ENCODE data around the gene ZNF32.
A peak's percentile ranks its signal among the peaks of the same experiment; 100 is the strongest.
"Not testable (repeated sequence)": the region's sequence is repeated elsewhere in the genome, so short reads cannot be mapped to it uniquely, and the experiment has no call there.

Gene ZNF32

GRCh38 chr10:43655311-43655710 lies 6.6 kb upstream of the ZNF32 start:
- no peak overlapping the region for H3K9ac ChIP-seq (ENCODE audit: low read length)
- H3K4me1 ChIP-seq (ENCODE audit: control insufficient read depth, insufficient read depth, low read length), result no peaks in the 10 kb centered on the region
- H3K27me3 ChIP-seq (ENCODE audit: control insufficient read depth, insufficient read depth, low read length), result peaks cover 6% of the 10 kb centered on the region
- H3K4me3 ChIP-seq (ENCODE audit: low read length), result no peak overlapping the region
- no peaks in the 10 kb centered on the region for H3K36me3 ChIP-seq (ENCODE audit: control insufficient read depth, insufficient read depth, low read length)
- no peaks in the 10 kb centered on the region for H3K9me3 ChIP-seq (ENCODE audit: control insufficient read depth, low read length)

- H3K36me3 ChIP-seq (ENCODE audit: control insufficient read depth, insufficient read depth, low read length), result no peaks in the 10 kb centered on the region
- no peaks in the 10 kb centered on the region for H3K9me3 ChIP-seq (ENCODE audit: control insufficient read depth, low read length)
- H3K4me3 ChIP-seq (ENCODE audit: low read length), result no peak overlapping the region
- H3K9ac ChIP-seq (ENCODE audit: low read length), result no peak overlapping the region
- H3K27me3 ChIP-seq (ENCODE audit: control insufficient read depth, insufficient read depth, low read length), result peaks cover 6% of the 10 kb centered on the region
- peaks cover 4% of the 10 kb centered on the region for H3K4me1 ChIP-seq (ENCODE audit: control insufficient read depth, insufficient read depth, low read length)
Measured at GRCh38 chr10:43653746-43654145, 5.1 kb upstream of the ZNF32 start.

DNA sequence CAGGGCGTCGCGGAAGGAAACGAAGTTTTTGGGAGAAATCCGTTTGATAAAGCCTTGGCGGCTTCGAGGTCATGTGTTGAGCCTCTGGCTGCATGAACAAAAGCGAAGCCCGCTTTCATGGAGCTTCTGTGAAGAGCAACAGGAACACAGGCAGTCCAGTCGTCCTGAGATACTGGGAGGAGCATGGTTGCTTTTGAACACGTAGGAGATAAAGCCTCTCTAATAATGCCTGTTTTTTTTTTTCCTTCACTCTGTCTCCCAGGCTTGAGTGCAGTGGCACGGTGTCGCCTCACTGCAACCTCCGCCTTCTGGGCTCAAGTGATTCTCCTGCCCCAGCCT lies 473 bp upstream of the ZNF32 start:
- Histone ChIP-seq H3K36me3 (ENCODE audit: control insufficient read depth, insufficient read depth, low read length) (peaks cover 18% of the 10 kb centered on the region), H3K4me3 (ENCODE audit: low read length) (peak overlapping the region; percentile 77), H3K9me3 (ENCODE audit: control insufficient read depth, low read length) (peaks cover 26% of the 10 kb centered on the region), H3K27me3 (ENCODE audit: control insufficient read depth, insufficient read depth, low read length) (peaks cover 6% of the 10 kb centered on the region), H3K9ac (ENCODE audit: low read length) (peak overlapping the region; percentile 85), H3K4me1 (ENCODE audit: control insufficient read depth, insufficient read depth, low read length) (peaks cover 4% of the 10 kb centered on the region)

DNA sequence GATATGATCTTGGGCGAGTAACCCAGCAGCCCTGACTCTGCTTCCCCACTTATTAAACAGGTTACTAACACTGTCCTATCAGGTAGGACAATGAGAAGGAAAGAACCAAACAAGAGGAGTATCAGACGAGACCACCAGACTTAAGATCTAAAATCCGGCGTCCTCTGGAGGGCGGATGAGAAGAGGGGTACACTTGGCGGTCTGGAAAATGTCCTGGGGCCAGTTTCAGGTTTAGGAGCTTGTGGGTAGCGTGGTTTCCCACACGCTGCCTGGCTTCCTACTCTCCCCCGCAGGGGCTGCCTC lies 635 bp downstream of the ZNF32 start:
- Histone ChIP-seq H3K36me3 (ENCODE audit: control insufficient read depth, insufficient read depth, low read length) (peaks cover 22% of the 10 kb centered on the region), H3K4me3 (ENCODE audit: low read length) (peak overlapping the region; percentile 77), H3K9me3 (ENCODE audit: control insufficient read depth, low read length) (peaks cover 30% of the 10 kb centered on the region), H3K9ac (ENCODE audit: low read length) (peak overlapping the region; percentile 85), H3K27me3 (ENCODE audit: control insufficient read depth, insufficient read depth, low read length) (peaks cover 6% of the 10 kb centered on the region), H3K4me1 (ENCODE audit: control insufficient read depth, insufficient read depth, low read length) (peaks cover 4% of the 10 kb centered on the region)

DNA sequence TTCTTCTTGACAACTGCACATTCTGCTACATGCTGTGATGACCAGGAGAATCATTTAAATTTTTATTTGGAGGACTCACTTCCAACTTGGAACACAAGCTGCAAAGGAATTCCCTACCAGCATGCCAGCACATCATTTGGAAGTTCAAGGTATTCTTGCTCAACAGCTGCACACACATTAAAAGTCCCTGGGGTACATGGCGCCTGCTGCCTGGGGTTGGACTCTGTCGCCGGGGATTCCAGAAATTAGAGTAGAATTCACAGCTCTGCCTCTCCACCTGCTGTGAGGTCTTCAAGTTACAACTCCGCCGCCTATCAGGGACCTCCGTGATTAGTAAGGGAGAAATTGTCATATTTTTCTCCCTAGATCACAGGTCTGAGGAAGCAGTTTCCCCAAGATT lies 1.1 kb downstream of the ZNF32 start:
- Histone ChIP-seq H3K36me3 (ENCODE audit: control insufficient read depth, insufficient read depth, low read length) (peaks cover 22% of the 10 kb centered on the region), H3K4me3 (ENCODE audit: low read length) (peak overlapping the region; percentile 77), H3K9me3 (ENCODE audit: control insufficient read depth, low read length) (peaks cover 30% of the 10 kb centered on the region), H3K9ac (ENCODE audit: low read length) (no peak overlapping the region), H3K4me1 (ENCODE audit: control insufficient read depth, insufficient read depth, low read length) (peaks cover 4% of the 10 kb centered on the region), H3K27me3 (ENCODE audit: control insufficient read depth, insufficient read depth, low read length) (peaks cover 2% of the 10 kb centered on the region)

DNA sequence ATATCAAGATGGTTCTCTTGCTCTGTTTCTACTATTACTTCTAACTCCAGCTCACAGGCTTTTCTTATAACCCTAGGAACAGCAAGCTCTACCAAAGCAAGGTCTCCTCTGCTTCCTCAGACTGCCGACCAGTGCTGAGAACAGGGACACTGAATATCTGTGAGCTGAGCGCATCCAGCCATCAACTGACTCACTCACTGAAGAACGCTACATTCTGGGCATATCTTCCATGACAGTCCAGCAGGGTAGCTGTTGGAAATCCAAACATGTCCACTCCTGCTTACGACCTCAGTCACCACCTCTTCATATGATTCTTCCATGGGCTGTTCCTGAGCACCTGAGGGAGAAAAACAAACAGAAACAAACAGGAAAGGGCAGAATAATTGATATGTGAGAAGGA lies 2.8 kb downstream of the ZNF32 start:
- H3K27me3 ChIP-seq (ENCODE audit: control insufficient read depth, insufficient read depth, low read length), result no peaks in the 10 kb centered on the region
- no peak overlapping the region for H3K9ac ChIP-seq (ENCODE audit: low read length)
- peaks cover 22% of the 10 kb centered on the region for H3K36me3 ChIP-seq (ENCODE audit: control insufficient read depth, insufficient read depth, low read length)
- H3K4me1 ChIP-seq (ENCODE audit: control insufficient read depth, insufficient read depth, low read length), result peaks cover 4% of the 10 kb centered on the region
- peaks cover 30% of the 10 kb centered on the region for H3K9me3 ChIP-seq (ENCODE audit: control insufficient read depth, low read length)
- H3K4me3 ChIP-seq (ENCODE audit: low read length), result no peak overlapping the region

DNA sequence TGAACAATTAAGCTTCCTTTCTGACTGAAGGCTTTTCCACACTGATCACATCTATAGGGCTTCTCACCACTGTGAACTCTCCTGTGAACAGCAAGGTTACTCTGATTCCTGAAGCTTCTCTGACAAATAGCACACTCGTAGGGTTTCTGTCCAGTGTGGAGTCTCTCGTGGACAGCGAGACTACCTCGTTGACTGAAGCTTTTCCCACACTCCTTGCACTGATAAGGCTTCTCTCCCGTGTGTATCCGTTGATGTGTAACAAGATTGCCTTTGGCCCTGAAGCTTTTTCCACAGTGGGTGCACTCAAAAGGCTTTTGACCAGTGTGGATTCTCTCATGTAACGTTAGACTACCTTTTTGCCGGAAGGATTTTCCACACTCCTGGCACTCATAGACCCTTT lies 4.4 kb downstream of the ZNF32 start:
- H3K36me3 ChIP-seq (ENCODE audit: control insufficient read depth, insufficient read depth, low read length), result peaks cover 22% of the 10 kb centered on the region
- peaks cover 30% of the 10 kb centered on the region for H3K9me3 ChIP-seq (ENCODE audit: control insufficient read depth, low read length)
- no peak overlapping the region for H3K4me3 ChIP-seq (ENCODE audit: low read length)

GRCh38 chr10:43640603-43641002 lies 8.1 kb downstream of the ZNF32 start:
- H3K27me3 ChIP-seq (ENCODE audit: control insufficient read depth, insufficient read depth, low read length), result no peaks in the 10 kb centered on the region
- no peak overlapping the region for H3K9ac ChIP-seq (ENCODE audit: low read length)
- peaks cover 19% of the 10 kb centered on the region for H3K9me3 ChIP-seq (ENCODE audit: control insufficient read depth, low read length)
- peaks cover 18% of the 10 kb centered on the region for H3K36me3 ChIP-seq (ENCODE audit: control insufficient read depth, insufficient read depth, low read length)
- H3K4me1 ChIP-seq (ENCODE audit: control insufficient read depth, insufficient read depth, low read length), result no peaks in the 10 kb centered on the region
- H3K4me3 ChIP-seq (ENCODE audit: low read length), result no peak overlapping the region

More for the DNA sequence above, 4.4 kb downstream of the ZNF32 start:
- Histone ChIP-seq H3K4me1 (ENCODE audit: control insufficient read depth, insufficient read depth, low read length) (peaks cover 2% of the 10 kb centered on the region), H3K9ac (ENCODE audit: low read length) (no peak overlapping the region), H3K27me3 (ENCODE audit: control insufficient read depth, insufficient read depth, low read length) (no peaks in the 10 kb centered on the region)

DNA sequence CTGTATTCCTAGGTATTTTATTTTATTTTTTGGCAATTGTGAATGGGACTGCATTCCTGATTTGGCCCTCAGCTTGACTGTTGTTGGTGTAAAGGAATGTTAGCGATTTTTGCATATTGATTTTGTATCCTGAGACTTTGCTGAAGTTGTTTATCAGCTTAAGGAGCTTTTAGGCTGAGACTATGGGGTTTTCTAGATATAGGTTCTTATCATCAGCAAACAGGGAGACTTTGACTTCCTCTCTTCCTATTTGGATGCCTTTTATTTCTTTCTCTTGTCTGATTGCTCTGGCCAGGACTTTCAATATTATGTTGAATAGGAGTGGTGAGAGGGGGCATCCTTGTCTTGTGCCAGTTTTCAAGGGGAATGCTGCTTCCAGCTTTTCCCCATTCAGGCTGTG lies 12.9 kb downstream of the ZNF32 start:
- not testable (repeated sequence) for H3K4me3 ChIP-seq (ENCODE audit: low read length); H3K36me3 ChIP-seq (ENCODE audit: control insufficient read depth, insufficient read depth, low read length); H3K4me1 ChIP-seq (ENCODE audit: control insufficient read depth, insufficient read depth, low read length); H3K27me3 ChIP-seq (ENCODE audit: control insufficient read depth, insufficient read depth, low read length); H3K9ac ChIP-seq (ENCODE audit: low read length); H3K9me3 ChIP-seq (ENCODE audit: control insufficient read depth, low read length)

- Histone ChIP-seq H3K27me3 (ENCODE audit: control insufficient read depth, insufficient read depth, low read length) (no peaks in the 10 kb centered on the region), H3K4me1 (ENCODE audit: control insufficient read depth, insufficient read depth, low read length) (no peaks in the 10 kb centered on the region), H3K9me3 (ENCODE audit: control insufficient read depth, low read length) (no peaks in the 10 kb centered on the region), H3K4me3 (ENCODE audit: low read length) (no peak overlapping the region), H3K36me3 (ENCODE audit: control insufficient read depth, insufficient read depth, low read length) (no peaks in the 10 kb centered on the region), H3K9ac (ENCODE audit: low read length) (no peak overlapping the region)
Measured at GRCh38 chr10:43628956-43629355, 19.7 kb downstream of the ZNF32 start.

DNA sequence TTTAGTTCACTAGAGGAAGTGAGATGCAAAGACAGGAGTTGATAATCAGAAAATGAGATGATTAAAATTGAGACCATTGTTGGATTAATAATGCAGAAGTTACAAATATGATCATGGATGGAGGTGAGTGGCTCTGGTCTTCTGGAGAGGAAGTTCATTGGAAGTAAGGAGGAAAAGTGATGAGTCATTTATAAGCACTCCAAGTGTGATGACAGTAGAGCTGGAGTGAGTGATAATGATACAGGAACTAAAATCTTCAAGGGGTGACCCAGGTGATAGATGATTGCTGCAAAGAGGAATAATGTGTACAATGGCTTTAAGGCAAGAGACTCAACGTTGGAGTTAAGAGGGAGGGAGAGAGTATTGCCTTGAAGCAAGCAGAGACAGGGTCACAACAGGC lies 20.7 kb downstream of the ZNF32 start:
- Histone ChIP-seq H3K9ac (ENCODE audit: low read length) (no peak overlapping the region), H3K36me3 (ENCODE audit: control insufficient read depth, insufficient read depth, low read length) (no peaks in the 10 kb centered on the region), H3K4me1 (ENCODE audit: control insufficient read depth, insufficient read depth, low read length) (no peaks in the 10 kb centered on the region), H3K27me3 (ENCODE audit: control insufficient read depth, insufficient read depth, low read length) (no peaks in the 10 kb centered on the region), H3K9me3 (ENCODE audit: control insufficient read depth, low read length) (no peaks in the 10 kb centered on the region), H3K4me3 (ENCODE audit: low read length) (no peak overlapping the region)

GRCh38 chr10:43623351-43623750 lies 25.3 kb downstream of the ZNF32 start:
- H3K4me1 ChIP-seq (ENCODE audit: control insufficient read depth, insufficient read depth, low read length), result no peaks in the 10 kb centered on the region
- no peaks in the 10 kb centered on the region for H3K36me3 ChIP-seq (ENCODE audit: control insufficient read depth, insufficient read depth, low read length)
- H3K9me3 ChIP-seq (ENCODE audit: control insufficient read depth, low read length), result no peaks in the 10 kb centered on the region
- H3K9ac ChIP-seq (ENCODE audit: low read length), result no peak overlapping the region
- H3K4me3 ChIP-seq (ENCODE audit: low read length), result no peak overlapping the region
- no peaks in the 10 kb centered on the region for H3K27me3 ChIP-seq (ENCODE audit: control insufficient read depth, insufficient read depth, low read length)

DNA sequence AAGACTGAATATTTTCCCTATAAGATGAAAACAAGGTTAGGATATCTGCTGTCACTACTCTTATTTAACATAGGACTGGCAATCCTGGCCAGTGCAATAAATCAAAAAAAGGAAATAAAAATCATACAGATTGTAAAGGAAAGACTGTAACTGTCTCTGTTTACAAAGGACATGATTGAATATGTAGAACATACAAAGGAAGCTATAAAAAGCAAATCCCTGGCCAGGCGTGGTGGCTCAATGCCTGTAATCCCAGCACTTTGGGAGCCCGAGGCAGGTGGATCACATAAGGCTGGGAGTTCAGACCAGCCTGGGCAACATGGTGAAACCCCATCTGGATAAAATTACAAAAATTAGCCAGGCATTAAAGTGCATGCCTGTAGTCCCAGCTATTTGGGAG lies 26.6 kb downstream of the ZNF32 start:
- H3K9me3 ChIP-seq (ENCODE audit: control insufficient read depth, low read length), result no peaks in the 10 kb centered on the region
- H3K27me3 ChIP-seq (ENCODE audit: control insufficient read depth, insufficient read depth, low read length), result no peaks in the 10 kb centered on the region
- no peak overlapping the region for H3K4me3 ChIP-seq (ENCODE audit: low read length)
- H3K4me1 ChIP-seq (ENCODE audit: control insufficient read depth, insufficient read depth, low read length), result no peaks in the 10 kb centered on the region
- H3K9ac ChIP-seq (ENCODE audit: low read length), result no peak overlapping the region
- H3K36me3 ChIP-seq (ENCODE audit: control insufficient read depth, insufficient read depth, low read length), result no peaks in the 10 kb centered on the region

Measured in mucosa of stomach (tissue), 1 donor.